ENCODE measurements around the gene FKBP8. TPM values are rescaled to one million over a fixed set of nuclear protein-coding genes. Genes with fewer than 3 reads are reported as not detected.

Gene FKBP8
- total RNA-seq, 2 experiments from 2014 or later, result 147 to 152 TPM

DNA sequence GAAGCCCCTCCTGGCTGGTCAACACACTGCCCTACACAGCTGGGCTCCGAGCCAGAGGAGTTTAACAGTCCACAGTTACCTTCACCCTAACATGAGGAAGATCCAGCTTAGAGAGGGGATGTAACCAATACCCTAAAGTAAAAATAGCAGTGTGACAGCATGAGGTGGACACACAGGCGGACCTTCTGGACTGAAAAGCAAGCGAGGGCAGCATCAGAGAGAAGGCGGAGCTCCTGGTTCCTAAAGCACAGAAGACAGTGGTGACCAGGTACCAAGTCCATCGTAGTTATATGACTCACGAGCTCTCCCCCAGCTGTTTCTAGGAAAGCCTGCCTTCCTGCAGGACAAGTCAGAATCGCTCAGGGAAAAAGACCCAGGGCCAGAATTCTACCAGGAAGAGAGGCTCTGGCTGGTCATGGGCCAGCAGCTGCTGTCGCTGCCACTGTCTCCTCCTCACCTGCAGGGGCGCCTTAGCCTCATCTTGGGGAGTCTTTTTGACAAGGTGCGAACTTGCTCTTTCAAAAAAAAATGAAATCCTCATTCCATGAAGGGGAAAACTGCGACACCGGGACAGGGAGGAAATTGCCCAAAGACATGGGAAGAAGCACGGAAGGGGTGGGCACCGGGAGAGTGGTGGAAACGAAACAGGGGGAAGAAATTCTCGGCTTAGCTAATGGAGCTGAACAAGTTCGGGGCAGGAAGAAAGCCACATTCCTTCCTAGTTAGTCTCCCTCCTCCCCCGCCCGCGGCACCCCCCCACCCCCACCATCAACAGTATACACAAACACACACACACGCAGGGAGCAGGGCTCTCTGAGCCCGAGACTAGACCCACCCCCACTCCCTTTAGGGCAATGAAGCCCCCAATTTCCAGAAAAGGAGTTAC is 23.2 kb downstream of the FKBP8 start:
- peak overlapping the region; percentile 71 for H3K27ac Mint-ChIP-seq
- H3K4me1 ChIP-seq (ENCODE audit: insufficient read depth, low read length), result peaks cover 65% of the 10 kb centered on the region
- POLR2A ChIA-PET, result interaction anchor here (0.5 to 5.1 kb wide), 15 partner anchors 8 to 399 kb away, joined by 3 to 59 read pairs (median 4); partner anchors contain the start of genes COPE, DDX49, FKBP8 and KXD1

DNA sequence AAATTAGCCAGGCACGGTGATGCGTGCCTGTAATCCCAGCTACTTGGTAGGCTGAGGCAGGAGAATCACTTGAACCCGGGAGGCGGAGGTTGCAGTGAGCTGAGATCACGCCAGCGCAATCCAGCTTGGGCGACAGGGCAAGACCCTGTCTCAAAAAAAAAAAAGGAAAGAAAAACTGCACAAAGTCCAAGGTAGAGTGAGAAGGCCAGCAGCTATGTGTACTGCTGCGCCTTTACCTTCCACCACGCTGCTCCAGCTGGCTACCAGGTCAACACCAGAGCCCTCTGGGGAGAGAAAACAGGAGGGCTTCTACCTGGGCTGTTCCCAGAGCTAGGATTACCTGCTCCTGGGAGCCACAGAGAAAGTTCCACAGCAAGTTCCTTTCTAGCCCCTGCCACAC is 24.7 kb downstream of the FKBP8 start:
- H3K27ac Mint-ChIP-seq, result no peak overlapping the region

More for the DNA sequence above, 23.2 kb downstream of the FKBP8 start:
- intact Hi-C loops (cut with DNase I, micrococcal nuclease), result loop anchor here (2.0 to 10.0 kb wide), 9 partner anchors 39 to 397 kb away; partner anchors contain the start of genes COPE (in 1 of the 2), DDX49 (in 1 of the 2), REX1BD (in 1 of the 2) and UPF1 (in 1 of the 2)
- Mint-ChIP-seq H3K4me3 (peak overlapping the region; percentile 97), H3K27me3 (no peaks in the 10 kb centered on the region), H3K36me3 (ENCODE audit: low read depth) (peaks cover 6% of the 10 kb centered on the region), H3K9me3 (no peaks in the 10 kb centered on the region), H3K4me1 (ENCODE audit: low read depth) (peaks cover 18% of the 10 kb centered on the region)
- Histone ChIP-seq H3K9me3 (ENCODE audit: control insufficient read depth in 1 of 2, insufficient read depth in 1 of 2, low read length in 2 of 2) (no peaks in the 10 kb centered on the region), H3K4me3 (ENCODE audit: low read length) (peak overlapping the region; percentile 79), H3K27me3 (ENCODE audit: control insufficient read depth in 1 of 2, insufficient read depth in 2 of 2, low read length in 2 of 2) (no peaks in the 10 kb centered on the region), H3K36me3 (ENCODE audit: insufficient read depth, low read length) (peaks cover 10% of the 10 kb centered on the region), H3K27ac (ENCODE audit: low read depth in 1 of 2, low read length in 2 of 2) (peak overlapping the region; percentile 87 to 95)
- CTCF ChIA-PET, result interaction anchor here (0.6 to 4.2 kb wide), 28 partner anchors 9 to 328 kb away, joined by 3 to 35 read pairs (median 5); partner anchors contain the start of genes KXD1, REX1BD and UBA52
- no peak for ATAC-seq (ENCODE audit: poor library complexity)
- peak; percentile 38 to 82 (median 55) for DNase-seq
- TF ChIP-seq, protein P1, sequence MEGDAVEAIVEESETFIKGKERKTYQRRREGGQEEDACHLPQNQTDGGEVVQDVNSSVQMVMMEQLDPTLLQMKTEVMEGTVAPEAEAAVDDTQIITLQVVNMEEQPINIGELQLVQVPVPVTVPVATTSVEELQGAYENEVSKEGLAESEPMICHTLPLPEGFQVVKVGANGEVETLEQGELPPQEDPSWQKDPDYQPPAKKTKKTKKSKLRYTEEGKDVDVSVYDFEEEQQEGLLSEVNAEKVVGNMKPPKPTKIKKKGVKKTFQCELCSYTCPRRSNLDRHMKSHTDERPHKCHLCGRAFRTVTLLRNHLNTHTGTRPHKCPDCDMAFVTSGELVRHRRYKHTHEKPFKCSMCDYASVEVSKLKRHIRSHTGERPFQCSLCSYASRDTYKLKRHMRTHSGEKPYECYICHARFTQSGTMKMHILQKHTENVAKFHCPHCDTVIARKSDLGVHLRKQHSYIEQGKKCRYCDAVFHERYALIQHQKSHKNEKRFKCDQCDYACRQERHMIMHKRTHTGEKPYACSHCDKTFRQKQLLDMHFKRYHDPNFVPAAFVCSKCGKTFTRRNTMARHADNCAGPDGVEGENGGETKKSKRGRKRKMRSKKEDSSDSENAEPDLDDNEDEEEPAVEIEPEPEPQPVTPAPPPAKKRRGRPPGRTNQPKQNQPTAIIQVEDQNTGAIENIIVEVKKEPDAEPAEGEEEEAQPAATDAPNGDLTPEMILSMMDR (IDR thresholded peaks at IDR 0.05), result peak; percentile 73

DNA sequence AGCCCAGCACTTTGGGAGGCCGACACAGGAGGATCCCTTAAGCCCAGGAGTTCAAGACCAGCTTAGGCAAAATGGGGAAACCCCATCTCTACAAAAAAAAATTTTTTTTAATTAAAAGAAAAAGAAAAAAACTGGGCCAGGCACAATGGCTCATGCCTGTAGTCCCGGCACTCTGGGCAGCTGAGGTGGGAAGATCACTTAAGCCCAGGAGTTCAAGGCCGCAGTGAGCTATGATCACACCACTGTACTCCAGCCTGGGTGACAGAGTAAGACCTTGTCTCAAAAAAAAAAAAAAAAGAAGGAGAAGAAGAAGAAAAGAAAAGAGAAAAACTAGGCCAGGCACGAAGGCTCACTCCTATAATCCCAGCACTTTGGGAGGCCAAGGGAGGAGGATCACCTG is 25.8 kb downstream of the FKBP8 start:
- H3K36me3 ChIP-seq (ENCODE audit: insufficient read depth, low read length), result peaks cover 16% of the 10 kb centered on the region
- ATAC-seq (ENCODE audit: poor library complexity) (no peak), DNase-seq (no peak)
- Mint-ChIP-seq H3K36me3 (ENCODE audit: low read depth) (peaks cover 6% of the 10 kb centered on the region), H3K4me1 (ENCODE audit: low read depth) (peaks cover 33% of the 10 kb centered on the region), H3K27ac (no peak overlapping the region), H3K9me3 (no peaks in the 10 kb centered on the region), H3K4me3 (no peak overlapping the region), H3K27me3 (no peaks in the 10 kb centered on the region)
- H3K27me3 ChIP-seq (ENCODE audit: control insufficient read depth in 1 of 2, insufficient read depth in 2 of 2, low read length in 2 of 2), result no peaks in the 10 kb centered on the region
- no peaks in the 10 kb centered on the region for H3K9me3 ChIP-seq (ENCODE audit: control insufficient read depth in 1 of 2, insufficient read depth in 1 of 2, low read length in 2 of 2)
- ChIA-PET CTCF (interaction anchor here (2.5 kb wide), 1 partner anchor 21 kb away, joined by 6 read pairs; no protein-coding TSS in a partner anchor), POLR2A (no interaction called here)
- peaks cover 78% of the 10 kb centered on the region for H3K4me1 ChIP-seq (ENCODE audit: insufficient read depth, low read length)
- TF ChIP-seq, protein P1 (IDR thresholded peaks at IDR 0.05), result no peak
- H3K4me3 ChIP-seq (ENCODE audit: low read length), result no peak overlapping the region
- no peak overlapping the region for H3K27ac ChIP-seq (ENCODE audit: low read depth in 1 of 2, low read length in 2 of 2)
- intact Hi-C loops (cut with DNase I, micrococcal nuclease), result loop anchor here in 1 of 2 experiments (5.0 kb wide), 1 partner anchor 45 kb away; no protein-coding TSS in a partner anchor

More for the DNA sequence above, 24.7 kb downstream of the FKBP8 start:
- Histone ChIP-seq H3K27me3 (ENCODE audit: control insufficient read depth in 1 of 2, insufficient read depth in 2 of 2, low read length in 2 of 2) (no peaks in the 10 kb centered on the region), H3K9me3 (ENCODE audit: control insufficient read depth in 1 of 2, insufficient read depth in 1 of 2, low read length in 2 of 2) (no peaks in the 10 kb centered on the region), H3K4me1 (ENCODE audit: insufficient read depth, low read length) (peaks cover 74% of the 10 kb centered on the region), H3K4me3 (ENCODE audit: low read length) (no peak overlapping the region), H3K27ac (ENCODE audit: low read depth in 1 of 2, low read length in 2 of 2) (no peak overlapping the region), H3K36me3 (ENCODE audit: insufficient read depth, low read length) (peaks cover 16% of the 10 kb centered on the region)
- intact Hi-C loops (cut with DNase I, micrococcal nuclease), result loop anchor here in 1 of 2 experiments (5.0 kb wide), 1 partner anchor 46 kb away; no protein-coding TSS in a partner anchor
- ATAC-seq (ENCODE audit: poor library complexity) (no peak), DNase-seq (no peak)
- TF ChIP-seq, protein P1 (IDR thresholded peaks at IDR 0.05), result no peak
- H3K36me3 Mint-ChIP-seq (ENCODE audit: low read depth), result peaks cover 6% of the 10 kb centered on the region
- H3K27me3 Mint-ChIP-seq, result no peaks in the 10 kb centered on the region
- peak overlapping the region; percentile 11 for H3K4me3 Mint-ChIP-seq
- CTCF ChIA-PET, result interaction anchor here (3.1 to 4.2 kb wide), 2 partner anchors 15 to 22 kb away, joined by 10 to 35 read pairs; no protein-coding TSS in a partner anchor
- POLR2A ChIA-PET, result interaction anchor here (0.6 to 4.3 kb wide), 3 partner anchors 11 to 505 kb away, joined by 3 to 41 read pairs (median 4); partner anchors contain the start of gene KXD1
- H3K9me3 Mint-ChIP-seq, result no peaks in the 10 kb centered on the region
- peaks cover 27% of the 10 kb centered on the region for H3K4me1 Mint-ChIP-seq (ENCODE audit: low read depth)
